Thymus (tissue), 11 donors: ENCODE measurements around the gene DOLPP1. TPM values are rescaled to one million over a fixed set of nuclear protein-coding genes. Genes with fewer than 3 reads are reported as not detected.

Experiments used
- DNase-seq, 9 donors: peaks; one replicate each; pipeline ENCODE4 v3.0.0-alpha.2; 2013; ENCODE audit warnings: low spot score in 9 of 9, low read depth in 6 of 9, missing footprints in 1 of 9
- H3K27ac ChIP-seq, 2 donors: one replicate each; pipeline ENCODE4 v1.5.1; 2013; ENCODE audit warnings: control low read depth in 1 of 2, low read depth in 1 of 2, low read length in 1 of 2, mild to moderate bottlenecking in 1 of 2, moderate library complexity in 1 of 2
- H3K27me3 ChIP-seq, 2 donors: one replicate each; pipeline ENCODE4 v1.5.1; 2013; ENCODE audit warnings: low read length in 1 of 2; ENCODE audit not compliant: control insufficient read depth in 2 of 2, insufficient read depth in 1 of 2
- H3K36me3 ChIP-seq, 2 donors: one replicate each; pipeline ENCODE4 v1.5.1; 2013; ENCODE audit warnings: low read length in 1 of 2, mild to moderate bottlenecking in 1 of 2, moderate library complexity in 1 of 2; ENCODE audit not compliant: control insufficient read depth in 2 of 2, insufficient read depth in 2 of 2
- H3K4me1 ChIP-seq, 2 donors: one replicate each; pipeline ENCODE4 v1.5.1; 2013; ENCODE audit warnings: low read length in 2 of 2; ENCODE audit not compliant: control insufficient read depth in 2 of 2, insufficient read depth in 2 of 2
- H3K4me3 ChIP-seq, 2 donors: one replicate each; pipeline ENCODE4 v1.5.1; 2013; ENCODE audit warnings: low read length in 2 of 2, control low read depth in 1 of 2, mild to moderate bottlenecking in 1 of 2
- H3K9me3 ChIP-seq, 2 donors: one replicate each; pipeline ENCODE4 v1.5.1; 2013; ENCODE audit warnings: low read length in 1 of 2, mild to moderate bottlenecking in 1 of 2; ENCODE audit not compliant: control insufficient read depth in 2 of 2, insufficient read depth in 1 of 2
- WGBS: extraction: QIAGEN DNeasy Blood & Tissue Kit; methylation state at CpG from one replicate; pipeline ENCODE4 v1.1.7; 2013; 5-methylcytosine and 5-hydroxymethylcytosine counted together
- polyA plus RNA-seq: library from polyadenylated mRNA; stranded (reverse); fragments of 200-250 nt; gene quantifications from one replicate; pipeline ENCODE4 v1.2.3, GENCODE V29; 2013
- total RNA-seq: library from RNA; stranded (reverse); fragments of 120-200 nt; gene quantifications from one replicate; pipeline ENCODE4 v1.2.4, GENCODE V29; 2013
- donor health status: healthy.

The DOLPP1 gene
- total and polyA plus RNA-seq, 2 donors: 9.6 to 12.7 TPM

- 98% methylated on average over 21 of the region's 21 CpGs for WGBS
Measured at GRCh38 chr9:129095170-129095667, 14.3 kb downstream of the DOLPP1 start.

GRCh38 chr9:129095908-129096307 lies 15.0 kb downstream of the DOLPP1 start:
- peaks cover 0 to 1% of the 10 kb centered on the region in 2 donors for H3K9me3 ChIP-seq
- no peak overlapping the region for H3K27ac ChIP-seq
- 97% methylated on average over 12 of the region's 12 CpGs for WGBS
- DNase-seq: no peak
- no peak overlapping the region for H3K4me3 ChIP-seq
- H3K4me1 ChIP-seq: no peaks in the 10 kb centered on the region
- peaks cover 0 to 7% of the 10 kb centered on the region in 2 donors for H3K36me3 ChIP-seq
- no peaks in the 10 kb centered on the region for H3K27me3 ChIP-seq

More at GRCh38 chr9:129095170-129095667, 14.3 kb downstream of the DOLPP1 start:
- H3K27ac ChIP-seq: no peak overlapping the region
- no peaks in the 10 kb centered on the region for H3K4me1 ChIP-seq
- DNase-seq: no peak
- peaks cover 5 to 13% of the 10 kb centered on the region in 2 donors for H3K36me3 ChIP-seq
- H3K27me3 ChIP-seq: no peaks in the 10 kb centered on the region
- no peak overlapping the region for H3K4me3 ChIP-seq
- peaks cover 0 to 1% of the 10 kb centered on the region in 2 donors for H3K9me3 ChIP-seq

GRCh38 chr9:129097671-129098306 lies 16.9 kb downstream of the DOLPP1 start:
- no peaks in the 10 kb centered on the region for H3K27me3 ChIP-seq
- no peaks in the 10 kb centered on the region for H3K4me1 ChIP-seq
- peaks cover 0 to 7% of the 10 kb centered on the region in 2 donors for H3K36me3 ChIP-seq
- DNase-seq: no peak
- no peak overlapping the region for H3K4me3 ChIP-seq
- 97% methylated on average over 16 of the region's 16 CpGs for WGBS
- no peak overlapping the region for H3K27ac ChIP-seq
- peaks cover 0 to 1% of the 10 kb centered on the region in 2 donors for H3K9me3 ChIP-seq

DNA sequence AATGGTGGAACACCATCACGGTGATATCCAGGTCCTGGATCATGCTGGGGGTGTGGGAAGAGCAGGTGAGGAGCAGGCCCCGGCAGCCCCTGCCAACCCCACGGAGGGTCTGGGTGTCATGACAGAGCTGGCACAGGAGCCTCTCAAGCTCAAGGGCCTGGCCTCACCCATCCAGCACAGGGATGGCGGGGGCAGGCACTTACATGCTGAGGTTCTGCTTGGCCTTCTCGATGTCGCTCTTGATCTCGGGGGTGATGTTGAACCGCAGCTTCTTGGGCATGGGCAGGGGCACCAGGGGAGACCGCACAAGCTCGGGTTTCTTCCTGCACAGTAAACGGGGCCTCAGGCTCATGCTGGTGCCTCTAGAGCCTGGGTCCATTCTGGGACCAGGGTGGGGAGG lies 17.4 kb downstream of the DOLPP1 start:
- no peak for DNase-seq
- no peak overlapping the region for H3K27ac ChIP-seq
- 96% methylated on average over 11 of the region's 11 CpGs for WGBS
- H3K4me1 ChIP-seq: peaks cover 0 to 3% of the 10 kb centered on the region in 2 donors
- H3K27me3 ChIP-seq: no peaks in the 10 kb centered on the region
- H3K9me3 ChIP-seq: peaks cover 0 to 1% of the 10 kb centered on the region in 2 donors
- H3K4me3 ChIP-seq: no peak overlapping the region
- H3K36me3 ChIP-seq: peaks cover 0 to 7% of the 10 kb centered on the region in 2 donors

DNA sequence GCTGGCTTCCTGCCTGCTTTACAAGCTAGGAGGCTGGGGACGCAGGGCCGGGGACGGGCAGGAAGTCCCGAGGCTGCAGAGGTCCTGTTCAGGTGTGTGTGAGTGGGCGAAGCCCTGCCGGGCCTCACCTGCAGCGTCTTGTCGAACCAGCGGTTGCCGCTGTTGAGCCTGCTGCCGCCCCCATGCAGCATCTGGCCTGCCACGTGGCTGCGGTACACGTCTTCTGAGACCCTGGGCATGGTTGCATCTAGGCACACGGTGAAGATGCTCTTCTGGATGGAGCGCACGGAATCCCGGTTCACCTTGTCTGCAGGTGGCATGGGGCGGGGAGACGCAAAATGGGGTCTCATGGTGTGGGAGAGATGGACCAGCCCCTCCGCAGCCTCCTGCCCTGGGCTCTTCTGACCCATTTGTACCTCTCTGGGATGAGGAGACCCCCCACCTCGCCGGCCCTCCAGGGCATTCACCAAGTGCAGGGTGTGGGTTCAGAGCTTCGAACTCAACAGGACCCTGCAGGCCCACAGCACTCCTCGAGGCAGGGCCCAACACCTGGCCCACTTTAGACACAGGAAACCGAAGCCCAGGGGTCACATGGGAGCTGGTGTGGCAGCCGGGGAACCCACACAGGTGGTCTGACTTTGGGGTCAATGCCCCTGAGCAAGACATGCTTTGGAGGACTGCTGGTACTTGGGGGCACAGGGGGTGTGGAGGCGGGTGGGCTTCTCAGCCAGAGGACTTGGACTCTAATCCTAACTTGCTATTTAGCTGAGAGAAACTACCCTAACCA lies 19.7 kb downstream of the DOLPP1 start:
- peaks cover 0 to 5% of the 10 kb centered on the region in 2 donors for H3K4me1 ChIP-seq
- H3K36me3 ChIP-seq: peaks cover 0 to 1% of the 10 kb centered on the region in 2 donors
- no peak for DNase-seq
- peaks cover 0 to 1% of the 10 kb centered on the region in 2 donors for H3K9me3 ChIP-seq
- H3K27me3 ChIP-seq: no peaks in the 10 kb centered on the region
- H3K27ac ChIP-seq: no peak overlapping the region
- 84% methylated on average over 28 of the region's 28 CpGs for WGBS
- H3K4me3 ChIP-seq: no peak overlapping the region

DNA sequence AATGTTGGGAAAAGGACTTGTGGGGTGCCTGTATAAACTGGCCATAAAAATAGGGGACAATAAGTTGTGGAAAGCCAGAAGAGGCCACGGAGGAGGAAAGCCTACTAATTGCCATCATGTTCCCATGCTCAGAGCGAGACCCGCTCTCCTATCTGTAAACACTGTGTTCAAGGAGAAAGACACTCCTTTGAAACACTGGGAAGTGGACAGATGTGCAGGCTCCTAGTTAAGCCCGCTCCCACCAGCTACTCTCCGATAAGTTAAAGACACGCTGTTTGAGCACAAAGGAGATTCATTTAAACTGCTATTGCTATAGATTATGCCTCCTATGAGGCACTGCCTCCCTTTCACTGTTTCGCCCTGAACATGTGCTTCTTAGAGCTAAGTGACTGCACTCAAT lies 20.4 kb downstream of the DOLPP1 start:
- WGBS: 97% methylated on average over 7 of the region's 7 CpGs
- Histone ChIP-seq H3K9me3 (peaks cover 0 to 1% of the 10 kb centered on the region in 2 donors), H3K4me1 (peaks cover 0 to 5% of the 10 kb centered on the region in 2 donors), H3K27ac (no peak overlapping the region), H3K27me3 (no peaks in the 10 kb centered on the region), H3K36me3 (no peaks in the 10 kb centered on the region), H3K4me3 (no peak overlapping the region)
- no peak for DNase-seq

DNA sequence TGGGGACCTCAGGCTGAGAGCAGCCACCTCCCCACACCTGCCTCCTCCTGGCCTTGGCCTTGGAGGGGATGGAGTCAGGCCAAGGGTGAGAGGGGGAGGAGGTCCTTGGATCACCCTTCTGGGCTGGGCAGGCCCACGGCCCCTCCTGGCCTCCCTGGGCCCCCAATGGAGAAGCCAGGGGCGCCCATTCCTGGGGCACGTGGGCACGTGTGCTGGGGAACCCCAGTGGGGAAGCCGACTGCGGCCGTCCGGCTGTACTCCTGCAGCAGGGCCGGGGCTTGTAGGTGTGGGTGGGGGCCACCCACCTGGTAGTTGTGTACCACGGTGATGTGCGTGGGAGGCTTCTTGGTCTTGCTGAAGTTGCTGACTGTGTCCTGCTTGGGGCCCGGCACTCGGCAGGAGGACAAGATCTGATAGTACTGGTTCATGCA lies 21.2 kb downstream of the DOLPP1 start:
- 98% methylated on average over 13 of the region's 13 CpGs for WGBS
- Histone ChIP-seq H3K27ac (no peak overlapping the region), H3K9me3 (no peaks in the 10 kb centered on the region), H3K4me1 (peaks cover 0 to 5% of the 10 kb centered on the region in 2 donors), H3K36me3 (no peaks in the 10 kb centered on the region), H3K4me3 (no peak overlapping the region), H3K27me3 (no peaks in the 10 kb centered on the region)
- no peak for DNase-seq

DNA sequence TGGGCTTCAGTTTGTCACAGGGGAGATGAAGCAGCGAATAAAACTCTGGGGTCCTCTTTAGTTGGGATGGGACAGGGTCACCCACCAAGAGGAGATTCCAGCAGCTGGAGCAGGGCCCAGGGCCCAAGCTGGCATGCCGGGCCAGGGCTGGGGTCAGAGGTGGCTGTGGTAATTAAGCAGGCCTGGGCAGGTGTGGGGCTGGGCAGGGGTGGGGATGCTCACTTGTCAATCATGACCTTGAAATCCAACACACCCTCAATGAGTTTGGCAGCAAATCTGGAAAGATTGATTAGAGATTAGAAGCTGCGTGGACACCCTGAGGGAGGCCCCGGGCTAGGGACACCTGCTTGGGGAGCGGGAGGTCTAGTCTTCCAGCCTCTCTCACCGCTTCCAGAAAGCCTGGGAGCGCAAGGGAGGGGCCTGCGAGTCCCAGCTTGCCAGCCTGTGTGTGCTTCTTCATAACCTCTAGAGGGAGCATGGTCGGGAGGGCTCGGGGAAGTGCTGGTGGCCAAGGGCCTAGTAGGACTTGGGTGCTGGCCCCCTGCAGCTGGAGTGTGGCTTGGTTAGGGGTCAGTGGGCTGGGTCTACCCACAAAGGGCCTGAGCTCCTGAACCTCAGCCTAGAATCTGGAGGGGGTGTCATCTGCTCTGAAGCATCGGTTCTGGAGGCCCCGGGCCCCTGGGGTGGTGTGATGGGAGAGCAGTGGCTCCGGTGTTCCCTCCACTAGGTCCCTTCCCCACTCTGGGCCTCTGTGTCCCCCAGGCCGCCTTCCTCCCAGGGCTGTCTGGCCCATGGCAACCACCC lies 22.1 kb downstream of the DOLPP1 start:
- Histone ChIP-seq H3K4me3 (no peak overlapping the region), H3K4me1 (peaks cover 0 to 5% of the 10 kb centered on the region in 2 donors), H3K9me3 (no peaks in the 10 kb centered on the region), H3K27me3 (no peaks in the 10 kb centered on the region), H3K27ac (no peak overlapping the region), H3K36me3 (peaks cover 0 to 4% of the 10 kb centered on the region in 2 donors)
- WGBS: 79% methylated on average over 14 of the region's 14 CpGs
- DNase-seq: peak in 2 of 9 donors; percentile 32 to 41
